Vagina (tissue), 2 donors: ENCODE results near the gene MXRA7.
"Not testable (repeated sequence)": the region's sequence is repeated elsewhere in the genome, so short reads cannot be mapped to it uniquely, and the experiment has no call there.

Experiments used
- CTCF ChIP-seq, 3 experiments: fragments of 450-650 bp in 2 of 3; fragments of 200-600 bp in 1 of 3; sonication (generic) in 1 of 3; IDR thresholded peaks; one replicate each; pipeline ENCODE4 v1.5.1; 2017 to 2019; ENCODE audit warnings: antibody characterized with exemption in 3 of 3, mild to moderate bottlenecking in 2 of 3, moderate library complexity in 2 of 3
- POLR2A ChIP-seq, 2 donors: fragments of 450-650 bp; IDR thresholded peaks; one replicate each; pipeline ENCODE4 v1.6.1; 2017; ENCODE audit warnings: antibody characterized with exemption in 2 of 2, mild to moderate bottlenecking in 2 of 2, moderate library complexity in 2 of 2

GRCh38 chr17:76745785-76746184 is 35.0 kb upstream of the MXRA7 start:
- not testable (repeated sequence) for TF ChIP-seq CTCF, POLR2A (IDR thresholded peaks at IDR 0.05)
